Tibial artery (tissue), 4 donors: Measurements from ENCODE around the gene LGALS3BP.

Source experiments
- DNase-seq, 2 donors: peaks; one replicate each; pipeline ENCODE4 v3.0.0-alpha.2; 2019
- H3K27ac ChIP-seq, 2 donors: fragments of 200-600 bp; sonication (generic) in 1 of 2; 1 replicate in 1 of 2; 2 replicates in 1 of 2; pipeline ENCODE4 v1.5.1; 2018 to 2019; ENCODE audit warnings: mild to moderate bottlenecking in 1 of 2
- H3K27me3 ChIP-seq, 2 donors: fragments of 200-600 bp; sonication (generic) in 1 of 2; one replicate each; pipeline versions ENCODE4 v1.5.1 to v1.6.0; 2016 to 2019
- H3K36me3 ChIP-seq, 3 donors: fragments of 200-600 bp; sonication (generic) in 2 of 3; one replicate each; pipeline ENCODE4 v1.5.1; 2016 to 2019; ENCODE audit warnings: mild to moderate bottlenecking in 2 of 3
- H3K4me1 ChIP-seq, 4 donors: fragments of 200-600 bp; sonication (generic) in 2 of 4; 1 replicate in 3 of 4; 2 replicates in 1 of 4; pipeline ENCODE4 v1.5.1; 2016 to 2019
- H3K4me3 ChIP-seq, 2 donors: fragments of 200-600 bp; sonication (generic) in 1 of 2; 1 replicate in 1 of 2; 2 replicates in 1 of 2; pipeline ENCODE4 v1.5.1; 2018 to 2019; ENCODE audit warnings: mild to moderate bottlenecking in 2 of 2
- H3K9me3 ChIP-seq, 3 donors: fragments of 200-600 bp; sonication (generic) in 1 of 3; one replicate each; pipeline ENCODE4 v1.5.1; 2016 to 2019
- CTCF ChIP-seq, 2 experiments: fragments of 200-600 bp in 1 of 2; fragments of 450-650 bp in 1 of 2; IDR thresholded peaks; one replicate each; pipeline ENCODE4 v1.5.1; 2017 to 2019; ENCODE audit warnings: antibody characterized with exemption in 2 of 2, mild to moderate bottlenecking in 1 of 2, moderate library complexity in 1 of 2
- intact Hi-C: fragments of 100-400 bp; cut with DNase I; formaldehyde crosslinking; loops from one replicate; pipeline ENCODE4 v1.15.0; 2023; ENCODE audit warnings: low total_unique reads

The LGALS3BP gene

GRCh38 chr17:79026376-79027273, 46.9 kb upstream of the LGALS3BP start:
- Histone ChIP-seq H3K4me3 (peak overlapping the region; percentile 85 to 91), H3K36me3 (no peaks in the 10 kb centered on the region), H3K27ac (peak overlapping the region; percentile 96), H3K9me3 (no peaks in the 10 kb centered on the region), H3K4me1 (peaks cover 0 to 80% (median 66%) of the 10 kb centered on the region in 4 donors), H3K27me3 (no peaks in the 10 kb centered on the region)
- intact Hi-C loops = no loop called here
- peak; percentile 36 to 74 for DNase-seq
- no peak for TF ChIP-seq CTCF (IDR thresholded peaks at IDR 0.05)

GRCh38 chr17:79024901-79025737, 45.4 kb upstream of the LGALS3BP start:
- Histone ChIP-seq H3K4me1 (peaks cover under 1 to 83% (median 78%) of the 10 kb centered on the region in 4 donors), H3K9me3 (no peaks in the 10 kb centered on the region), H3K27ac (peak overlapping the region; percentile 96), H3K4me3 (peak overlapping the region; percentile 85 to 91), H3K27me3 (no peaks in the 10 kb centered on the region), H3K36me3 (no peaks in the 10 kb centered on the region)
- TF ChIP-seq CTCF (IDR thresholded peaks at IDR 0.05) = no peak
- peak; percentile 82 to 95 for DNase-seq
- intact Hi-C loops = no loop called here

GRCh38 chr17:79023886-79024771, 44.4 kb upstream of the LGALS3BP start, which contains the start of gene C1QTNF1:
Gene C1QTNF1 (plus strand): TSS chr17:79024169. CDS start chr17:79043969, 19,800 bp downstream.
- H3K36me3 ChIP-seq = no peaks in the 10 kb centered on the region
- peak; percentile 69 to 84 for DNase-seq
- intact Hi-C loops = no loop called here
- peak within 1 kb of the TSS; percentile 96 for H3K27ac ChIP-seq
- H3K4me3 ChIP-seq = peak within 1 kb of the TSS; percentile 85 to 91
- peak; percentile 52 to 62 for TF ChIP-seq CTCF (IDR thresholded peaks at IDR 0.05)
- peaks cover 7 to 83% (median 77%) of the 10 kb centered on the region in 4 donors for H3K4me1 ChIP-seq
- H3K27me3 ChIP-seq = no peaks in the 10 kb centered on the region
- no peaks in the 10 kb centered on the region for H3K9me3 ChIP-seq

- Histone ChIP-seq H3K4me1 (peaks cover 7 to 76% (median 69%) of the 10 kb centered on the region in 4 donors), H3K27ac (peak overlapping the region; percentile 96), H3K4me3 (peak overlapping the region; percentile 85 to 91), H3K9me3 (no peaks in the 10 kb centered on the region), H3K27me3 (no peaks in the 10 kb centered on the region), H3K36me3 (no peaks in the 10 kb centered on the region)
- TF ChIP-seq CTCF (IDR thresholded peaks at IDR 0.05) = no peak
- intact Hi-C loops = no loop called here
- peak in 1 of 2 donors; percentile 76 for DNase-seq
These were observed 43.5 kb upstream of the LGALS3BP start for GRCh38 chr17:79023180-79023705.
